Tongue (tissue), 2 donors: Measurements from ENCODE around the gene PNMA1. TPM values are rescaled to one million over a fixed set of nuclear protein-coding genes. Genes with fewer than 3 reads are reported as not detected.
A peak's percentile ranks its signal among the peaks of the same experiment; 100 is the strongest.

ENCODE experiments used
- DNase-seq: peaks from one replicate; pipeline ENCODE4 v3.0.0-alpha.2; 2015
- total RNA-seq: library from RNA; depleted of rRNA; stranded (reverse); fragments of >200 nt; gene quantifications from one replicate; pipeline ENCODE4 v1.2.3, GENCODE V29; 2014

Gene PNMA1
- total RNA-seq, 1 donor from 2014 or later: 20.9 TPM

DNA sequence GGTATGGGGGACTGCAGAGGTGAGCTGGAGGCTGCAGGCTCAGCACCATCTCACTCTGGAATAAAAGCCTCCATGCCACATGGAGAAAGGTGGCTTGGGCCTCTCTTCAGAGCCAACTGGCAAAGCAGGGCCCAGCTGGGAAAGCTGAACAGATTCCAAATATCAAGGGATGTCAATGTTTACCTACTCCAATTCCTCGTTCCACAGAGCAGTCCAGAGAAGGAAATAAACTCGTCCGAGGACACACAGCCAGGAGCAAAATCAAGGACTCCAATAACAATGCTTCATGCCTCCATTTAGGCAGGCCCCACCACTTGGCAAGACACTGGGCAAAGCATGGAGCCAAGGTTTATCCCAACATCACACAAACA, 36.3 kb upstream of the PNMA1 start:
- no peak for DNase-seq

DNA sequence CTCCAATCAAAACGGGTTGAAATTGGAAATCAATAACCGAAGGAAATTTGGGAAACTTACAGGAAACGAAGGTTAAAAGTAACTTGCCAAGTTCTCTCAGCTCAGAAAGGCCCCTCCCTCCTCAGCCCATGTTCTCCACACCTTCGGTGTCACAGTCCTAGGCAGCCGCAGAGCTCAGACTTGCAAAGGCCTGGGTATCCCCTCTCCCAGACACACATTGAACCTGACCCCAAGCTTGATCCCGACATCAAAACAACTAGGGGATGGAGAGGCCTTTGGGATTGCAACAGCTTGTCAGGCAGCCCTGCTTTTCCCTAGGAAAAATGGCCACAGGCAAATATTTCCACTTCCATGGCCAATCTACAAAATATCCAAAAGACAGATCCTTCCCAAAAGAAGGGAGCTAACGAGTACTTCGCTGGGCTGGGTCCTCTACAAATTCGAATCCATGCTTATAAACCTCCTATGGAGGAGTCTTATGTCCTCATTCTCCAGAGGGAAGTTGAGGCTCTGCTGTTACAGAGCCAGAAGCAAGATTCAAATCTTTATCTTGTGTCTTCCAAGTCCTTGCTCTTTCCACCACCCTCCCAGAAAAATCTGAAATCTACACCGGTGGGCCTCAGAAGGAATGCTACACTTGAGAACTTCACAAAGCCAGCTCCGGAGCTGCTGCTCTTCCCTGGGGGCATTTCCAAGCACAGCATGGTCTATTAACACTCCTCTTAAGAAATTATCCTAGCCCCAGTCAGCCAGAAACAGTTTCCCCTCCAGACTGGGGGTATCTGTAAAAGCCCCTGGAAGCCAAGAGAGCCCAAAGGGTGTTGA, 35.7 kb upstream of the PNMA1 start:
- no peak for DNase-seq

DNA sequence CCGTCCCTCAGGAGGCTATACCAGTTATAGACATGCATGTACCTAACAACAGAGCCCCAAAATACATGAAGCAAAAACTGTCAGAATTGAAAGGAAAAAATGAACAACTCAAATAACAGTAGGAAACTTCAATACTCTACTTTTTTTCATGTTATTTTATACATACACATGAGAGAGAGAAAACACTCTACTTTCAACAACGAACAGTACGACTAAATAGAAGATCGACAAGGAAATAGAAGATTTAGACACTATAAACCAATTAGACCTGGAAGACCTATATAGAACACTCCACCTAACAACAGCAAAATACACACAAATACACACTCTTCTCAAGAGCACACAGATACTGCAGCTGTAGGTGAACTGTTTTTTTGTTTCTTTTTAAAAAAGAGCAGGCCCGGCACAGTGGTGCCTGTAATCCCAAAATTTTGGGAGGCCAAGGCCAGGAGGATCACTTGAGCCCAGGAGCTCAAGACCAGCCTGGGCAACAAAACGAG, 34.7 kb upstream of the PNMA1 start:
- no peak for DNase-seq

DNA sequence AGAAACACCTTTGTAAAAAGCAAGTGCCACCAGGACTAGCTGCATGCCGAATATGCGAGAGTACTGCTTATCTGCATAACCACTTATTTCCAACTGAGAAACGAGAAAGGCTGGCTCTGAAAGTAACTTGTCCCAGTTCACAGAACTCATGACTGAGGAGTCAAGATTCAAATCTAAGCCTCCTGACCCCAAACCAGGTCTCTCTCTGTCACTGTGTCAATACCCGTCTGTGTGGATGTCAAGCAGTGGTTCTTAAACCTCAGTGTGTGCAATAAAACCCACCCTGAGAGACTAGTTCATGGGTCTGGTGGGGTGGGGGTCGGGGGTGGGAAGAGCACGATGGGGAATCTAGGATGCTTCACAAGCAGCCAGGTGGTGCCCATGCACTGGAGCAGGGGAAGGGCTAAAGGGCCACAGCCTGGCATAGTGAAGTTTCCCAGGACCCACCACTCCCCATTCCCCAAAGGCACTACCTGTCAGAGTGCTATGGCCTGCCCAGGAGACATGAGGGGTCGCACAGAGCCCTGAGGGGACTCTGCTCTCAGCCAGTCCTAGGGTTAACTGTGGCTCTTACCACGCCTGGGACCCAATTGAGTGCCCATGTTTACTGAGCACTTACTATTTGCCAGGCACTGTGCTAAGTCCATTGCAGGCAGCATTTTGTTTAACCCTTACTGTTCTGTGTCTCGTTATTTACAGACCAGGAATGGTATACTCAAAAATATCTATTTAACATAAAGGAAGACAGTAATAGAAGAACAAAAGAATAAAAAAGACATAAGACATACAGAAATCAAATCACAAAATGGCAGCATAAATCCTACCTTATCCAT, 33.4 kb upstream of the PNMA1 start:
- DNase-seq: no peak

DNA sequence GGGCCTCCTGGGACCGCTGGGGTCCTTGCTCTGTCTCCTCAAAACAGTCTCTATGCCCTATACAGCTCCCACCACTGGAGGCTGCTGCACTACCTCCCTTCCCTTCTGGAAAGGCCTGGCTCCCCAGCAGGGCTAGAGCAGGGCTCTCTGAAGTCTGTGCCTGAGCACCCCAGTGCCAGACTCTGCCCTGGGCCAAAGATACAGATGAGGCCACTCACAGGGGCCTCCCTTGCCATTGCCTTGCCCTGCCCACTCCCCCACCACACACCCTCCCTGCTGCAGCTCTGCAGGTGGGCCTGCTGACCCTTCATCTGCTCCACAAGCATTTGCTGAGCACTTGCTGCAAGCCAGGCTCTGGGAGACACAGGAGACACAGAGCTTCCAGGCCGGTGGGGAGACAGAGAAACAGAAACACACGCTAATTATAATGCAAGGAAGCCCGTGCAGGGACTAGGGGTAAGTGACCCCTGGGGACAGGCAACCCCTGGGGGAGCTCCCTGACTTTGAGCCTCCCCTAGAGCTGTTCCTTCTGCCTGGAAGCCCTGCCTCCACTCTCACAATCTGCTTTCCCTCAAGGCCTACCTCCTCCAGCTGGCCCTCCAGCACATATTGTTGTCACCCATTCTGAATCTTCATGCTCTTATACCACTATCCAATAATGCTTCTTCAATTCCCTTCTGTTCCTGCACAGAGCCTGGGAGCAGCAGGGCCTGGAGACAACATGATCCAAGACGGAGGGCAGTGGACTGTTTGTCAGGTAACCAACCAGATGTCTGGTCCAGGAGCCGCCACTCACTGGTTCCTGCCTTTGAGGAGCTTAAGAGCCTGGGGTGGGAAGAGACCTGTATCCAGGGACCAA, 32.6 kb upstream of the PNMA1 start:
- DNase-seq: no peak

DNA sequence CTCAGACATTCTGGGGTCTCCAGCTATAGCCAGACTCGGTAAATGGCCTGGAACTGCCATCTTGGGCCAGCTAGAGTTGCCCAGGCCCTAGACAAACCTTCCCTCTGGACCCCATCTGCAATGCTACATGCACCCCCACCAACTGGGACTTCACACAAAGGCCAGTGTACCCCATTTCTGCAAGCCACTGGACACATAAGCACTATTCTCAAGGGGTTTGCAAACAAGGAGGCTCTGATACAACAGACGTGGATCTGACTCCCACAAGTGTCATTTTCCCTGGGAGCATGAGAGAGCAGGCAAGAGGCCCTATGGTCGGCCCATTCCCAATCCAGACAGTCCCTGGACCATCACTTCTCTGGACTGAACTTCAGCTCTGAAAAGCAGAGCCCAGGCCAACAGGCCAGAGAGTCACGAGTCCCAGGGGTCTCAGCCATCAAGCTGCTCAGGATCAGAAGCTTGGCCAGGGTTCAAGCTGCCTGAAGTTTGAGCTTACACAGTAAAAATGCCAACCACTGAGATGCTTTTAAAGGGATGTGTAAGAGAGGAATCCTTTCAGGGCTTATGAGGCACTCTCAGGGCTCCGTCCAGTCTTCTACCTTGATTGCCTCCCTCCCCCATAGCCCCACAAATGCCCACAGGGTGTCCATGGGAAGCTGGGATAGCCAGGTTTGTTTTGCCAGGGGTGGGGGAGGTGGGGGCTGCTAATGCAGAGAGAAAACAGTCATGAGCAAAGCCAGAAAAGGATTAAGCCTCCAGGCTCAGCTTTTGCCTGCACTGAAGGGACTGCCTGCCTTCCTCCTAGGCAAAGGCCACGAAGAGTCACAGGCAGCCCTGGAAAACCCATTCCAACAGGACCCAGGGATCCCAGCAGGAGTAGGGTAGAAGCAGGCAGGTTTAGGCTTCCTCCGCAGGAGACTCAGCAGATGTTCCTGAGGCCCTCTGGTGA, 31.7 kb upstream of the PNMA1 start:
- no peak for DNase-seq

DNA sequence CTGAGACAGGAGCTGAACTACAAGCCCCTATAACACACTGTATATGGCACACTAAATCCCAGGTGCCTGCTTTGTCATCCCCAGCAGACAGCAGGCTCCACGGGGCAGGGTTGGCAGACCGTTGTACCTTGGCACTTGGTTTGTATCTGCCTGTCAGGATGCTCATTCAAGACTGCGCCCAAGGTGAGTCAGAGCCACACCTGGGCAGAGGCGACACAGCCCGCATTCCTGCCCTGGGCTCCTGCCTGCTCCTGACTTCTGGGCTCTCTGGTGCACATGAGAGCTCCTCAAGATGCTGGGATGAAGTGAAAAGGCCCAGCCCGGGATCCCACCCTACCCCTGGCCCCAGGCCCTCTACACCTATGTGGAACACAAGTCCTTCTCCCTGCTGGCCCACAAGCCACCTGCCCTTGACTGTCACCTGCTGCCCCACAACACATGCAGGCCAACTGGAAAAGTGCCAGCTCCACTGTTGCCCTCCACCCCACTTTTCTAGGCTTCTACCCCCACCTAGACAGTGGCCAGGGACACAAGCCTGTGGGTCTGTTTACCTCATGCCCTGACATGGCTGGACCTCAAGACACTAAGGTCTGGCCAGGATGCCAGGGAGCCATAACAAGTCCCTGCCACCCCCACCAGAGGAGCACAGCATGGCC, 30.8 kb upstream of the PNMA1 start:
- DNase-seq: no peak

DNA sequence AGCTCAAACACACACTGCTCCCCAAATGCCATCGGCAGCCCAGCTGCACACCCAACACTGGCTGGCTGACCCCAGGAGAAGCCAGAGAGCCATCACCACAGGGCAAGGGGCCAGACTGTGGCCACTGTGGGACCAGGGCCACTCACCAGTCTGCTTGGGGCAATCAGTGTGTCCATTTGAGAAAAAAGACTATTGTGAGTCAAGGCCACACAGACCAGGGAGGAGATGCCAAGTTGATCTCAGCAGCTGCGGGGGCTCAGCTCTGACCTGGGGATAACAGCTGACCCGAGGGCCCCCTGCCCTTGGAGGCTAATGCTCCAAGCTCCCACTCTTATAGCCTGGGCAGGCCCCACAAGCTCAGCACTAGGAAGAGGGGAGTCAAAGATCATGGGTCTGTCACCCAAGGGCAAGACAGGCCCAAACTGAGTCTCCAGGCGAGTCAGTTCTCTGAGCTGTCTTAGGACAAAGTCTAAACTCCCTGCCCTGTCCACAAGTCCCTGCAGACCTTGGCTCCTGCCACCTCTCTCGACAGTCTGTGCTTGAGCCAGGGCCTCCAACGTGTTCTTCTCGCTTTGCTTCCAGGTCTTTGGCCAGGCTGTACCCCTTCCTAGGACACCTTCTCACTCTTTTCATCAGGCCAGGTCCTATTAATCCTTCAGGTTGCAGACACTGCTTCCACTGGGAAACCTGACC, 30.1 kb upstream of the PNMA1 start:
- no peak for DNase-seq

DNA sequence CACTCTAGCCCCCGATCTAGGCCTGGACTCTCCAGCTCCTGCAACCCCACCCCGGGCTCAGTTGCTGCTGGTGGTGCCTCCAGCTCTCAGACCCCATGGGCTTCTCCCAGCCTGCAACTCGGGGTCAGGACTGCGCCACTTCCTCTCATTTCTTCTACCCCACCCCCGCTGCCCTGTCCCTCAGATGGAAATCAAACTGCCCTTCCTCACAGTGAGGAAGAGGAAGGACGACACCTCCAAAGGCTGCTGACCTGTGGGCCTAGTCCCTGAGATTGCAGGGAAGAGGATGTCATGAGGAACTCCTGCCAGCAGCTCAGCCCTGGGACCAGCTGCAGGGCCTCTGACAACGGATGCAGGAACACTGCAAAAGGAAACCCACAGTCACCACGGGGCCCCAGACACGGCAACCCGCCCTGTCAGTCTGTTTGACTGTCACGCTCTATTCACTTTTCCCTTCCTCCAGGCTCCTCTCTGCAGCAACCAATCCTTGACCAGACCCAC, 29.3 kb upstream of the PNMA1 start:
- peak; percentile 62 for DNase-seq

DNA sequence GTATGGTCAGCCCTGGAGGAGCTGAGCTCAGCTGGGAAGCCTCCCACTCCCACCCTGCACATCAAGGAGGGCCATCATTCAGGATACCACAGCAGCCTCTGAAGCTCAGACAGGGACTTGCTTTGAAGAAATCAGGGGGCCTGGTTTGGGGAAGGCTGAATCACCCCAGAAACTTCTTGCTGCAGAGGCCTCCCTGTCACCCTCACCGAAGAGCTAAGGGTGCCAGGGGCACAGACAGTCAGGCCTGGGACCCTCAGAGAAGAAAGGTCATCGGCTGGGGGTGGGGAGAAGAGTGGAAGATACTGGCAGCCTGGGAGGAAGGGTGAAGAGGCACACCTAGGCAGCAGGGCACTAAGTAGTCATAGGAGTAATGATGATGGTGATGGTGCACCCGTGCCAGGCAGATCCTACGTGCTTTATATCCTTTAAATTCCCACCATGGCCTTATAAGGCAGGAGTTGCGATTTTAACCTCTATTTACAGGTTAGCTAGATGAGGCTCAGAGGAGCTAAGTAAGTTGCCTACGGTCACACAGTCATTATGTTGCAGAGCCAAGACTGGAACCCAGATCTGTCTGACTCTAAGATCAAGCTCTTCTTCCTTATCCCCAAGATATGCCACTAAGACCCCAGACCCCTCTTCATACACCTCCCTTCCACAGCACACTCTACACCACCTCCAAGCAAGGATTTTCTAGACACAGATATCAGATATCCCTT, 28.5 kb upstream of the PNMA1 start:
- DNase-seq: no peak

DNA sequence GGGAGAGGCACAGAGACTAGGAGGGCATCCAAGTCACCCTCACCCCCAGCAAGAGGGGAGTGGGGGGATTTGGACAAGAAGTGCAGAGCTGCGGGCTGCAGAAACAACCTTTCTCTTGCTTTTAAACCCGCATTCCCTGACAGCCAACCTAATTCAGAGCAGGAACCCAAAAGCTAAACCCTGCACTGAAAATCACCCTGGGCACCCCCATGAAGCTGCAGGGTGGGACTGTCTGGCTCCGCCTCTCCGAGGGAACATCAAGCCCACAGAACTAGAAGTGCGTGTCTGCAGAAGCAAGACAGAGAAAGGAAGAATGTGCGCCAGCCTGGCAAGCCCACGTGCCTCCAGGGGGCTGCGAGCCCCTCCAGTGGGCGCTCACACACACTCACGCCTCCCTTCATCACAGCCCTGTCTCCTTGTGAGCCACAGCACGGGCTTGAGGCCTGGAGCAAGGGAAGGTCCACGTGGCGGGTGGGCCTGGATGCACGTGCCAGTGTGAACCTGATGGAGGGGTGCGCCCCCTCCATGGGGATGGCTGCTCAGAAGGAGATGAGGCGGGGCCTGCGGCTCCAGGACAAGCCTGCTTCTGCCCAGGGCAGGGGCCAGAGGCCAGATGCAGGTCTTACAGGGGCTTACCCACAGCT, 27.8 kb upstream of the PNMA1 start:
- DNase-seq: no peak

DNA sequence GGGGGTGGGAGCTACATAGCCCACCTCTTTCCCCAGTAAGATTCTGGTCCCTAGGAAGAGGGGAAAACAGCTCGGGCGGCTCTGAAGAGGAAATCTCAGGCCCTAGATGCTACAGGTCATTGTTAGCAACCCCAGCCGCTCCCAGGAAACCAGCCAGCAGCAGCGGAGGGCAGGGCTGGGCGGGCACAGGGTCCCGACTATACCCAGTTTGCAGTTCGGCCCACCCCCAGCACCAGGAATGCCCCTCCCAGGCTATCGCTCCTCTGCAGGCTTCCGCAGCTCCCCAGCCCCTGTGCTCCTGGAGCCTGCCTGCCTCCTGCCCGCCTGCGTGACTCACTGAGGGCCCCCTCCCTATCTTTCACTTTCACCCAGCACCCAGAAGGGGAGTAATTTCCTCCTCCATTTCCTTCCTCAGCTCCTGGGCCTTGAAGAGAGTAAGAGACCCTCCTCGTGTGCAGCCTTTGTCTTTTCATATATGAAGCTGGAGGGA, 27.2 kb upstream of the PNMA1 start:
- DNase-seq: peak; percentile 66

DNA sequence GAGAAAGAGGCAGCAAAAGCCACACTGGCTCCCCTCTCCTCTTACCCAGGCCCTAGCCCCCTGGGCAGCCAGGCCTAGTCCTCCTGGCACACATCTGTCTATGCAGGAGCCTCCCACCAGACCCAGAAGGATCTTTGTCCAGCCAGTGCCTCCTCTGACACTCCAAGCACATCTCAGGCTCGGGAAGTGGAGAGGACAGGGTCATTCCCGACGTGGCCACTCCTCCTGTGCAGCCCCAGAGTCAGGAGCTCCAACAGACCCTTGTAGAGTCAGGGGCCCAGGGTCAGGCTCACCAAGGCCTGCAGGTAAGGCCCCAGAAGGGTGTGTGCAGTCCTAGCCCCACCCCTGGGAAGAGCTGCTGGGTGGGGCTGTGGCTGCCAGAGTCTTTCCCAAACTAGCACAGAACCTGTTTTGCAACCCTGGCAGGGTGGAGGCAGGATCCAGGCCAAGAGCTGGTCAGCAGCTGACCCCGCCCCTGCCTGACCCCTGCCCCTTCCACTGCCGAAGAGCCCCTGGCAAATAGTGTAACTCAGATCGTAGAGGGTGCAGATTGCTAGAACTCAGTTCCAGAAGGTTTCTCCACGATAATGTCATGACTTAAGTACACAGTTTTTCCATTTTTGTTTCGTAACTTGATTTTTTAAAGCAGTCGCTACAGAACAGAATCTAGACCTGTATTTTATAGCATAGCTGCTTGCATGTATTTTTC, 26.6 kb upstream of the PNMA1 start:
- DNase-seq: no peak

DNA sequence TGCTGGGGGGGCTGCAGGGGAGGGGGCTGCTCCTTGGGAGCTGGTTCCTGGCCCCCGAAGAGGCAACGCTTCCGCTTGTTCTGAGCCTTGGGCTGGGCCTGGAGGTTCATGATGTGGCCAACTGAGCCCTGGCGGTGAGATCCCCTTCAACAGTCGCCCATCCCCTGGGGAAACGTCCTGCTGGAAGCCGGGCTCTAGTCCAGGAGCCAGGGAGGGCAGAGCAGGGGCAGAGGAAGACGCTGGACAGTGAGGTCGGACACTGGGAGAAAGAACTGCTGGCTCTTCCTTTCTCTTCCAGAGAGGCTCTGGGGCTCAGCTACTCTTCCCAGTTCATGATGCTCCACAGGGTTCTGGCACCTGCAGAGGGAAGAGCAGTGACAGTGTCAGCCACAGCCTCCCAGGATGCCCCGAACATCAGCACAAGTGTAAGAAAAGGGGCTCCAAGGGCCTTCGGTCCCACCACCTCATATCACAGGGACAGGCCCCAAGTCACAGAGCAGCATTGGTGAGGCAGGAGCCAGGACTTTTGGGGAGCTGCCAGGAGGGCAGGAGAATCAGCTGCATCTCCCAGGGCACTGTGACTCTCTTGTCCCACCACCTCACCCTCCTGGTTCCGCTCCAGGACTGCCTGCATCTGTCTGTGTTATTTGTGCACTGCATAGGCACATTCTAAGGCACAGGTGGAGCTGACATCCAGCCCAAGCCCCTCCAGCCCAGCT, 25.9 kb upstream of the PNMA1 start:
- no peak for DNase-seq

DNA sequence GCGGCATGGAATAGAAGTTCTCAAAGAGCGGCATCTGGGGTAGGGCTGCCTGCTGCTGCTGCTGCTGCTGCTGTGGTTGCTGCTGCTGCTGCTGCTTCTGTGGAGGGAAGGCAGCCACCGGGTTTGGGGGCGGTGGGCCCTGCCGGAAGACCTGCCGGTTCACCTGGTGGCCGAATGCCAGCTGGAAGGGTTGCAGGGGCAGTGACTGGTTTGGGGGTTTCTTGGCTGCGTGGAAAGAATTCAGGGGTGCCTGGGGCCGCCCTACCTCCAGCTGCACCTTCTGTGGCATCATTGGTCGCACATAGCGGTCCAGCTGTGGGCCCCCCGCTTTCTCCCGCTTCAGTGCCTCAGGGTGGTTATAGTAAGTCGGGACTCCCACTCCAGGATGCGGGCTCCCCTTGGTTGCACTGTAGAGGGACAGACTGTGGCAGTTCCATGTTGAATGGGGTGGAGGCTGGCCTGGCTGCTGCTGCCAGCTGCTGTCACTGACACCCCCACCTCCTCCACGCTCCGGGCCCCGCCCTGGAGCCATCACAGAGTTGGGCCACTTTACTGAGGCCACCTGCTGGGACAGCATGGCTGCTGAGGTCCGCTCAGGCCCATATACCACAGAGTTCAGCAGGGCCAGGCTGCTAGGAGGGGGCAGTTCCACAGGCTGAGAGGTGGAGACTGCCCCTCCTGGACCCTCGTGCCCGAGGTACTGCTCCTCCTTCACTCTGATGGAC, 25.2 kb upstream of the PNMA1 start:
- no peak for DNase-seq

DNA sequence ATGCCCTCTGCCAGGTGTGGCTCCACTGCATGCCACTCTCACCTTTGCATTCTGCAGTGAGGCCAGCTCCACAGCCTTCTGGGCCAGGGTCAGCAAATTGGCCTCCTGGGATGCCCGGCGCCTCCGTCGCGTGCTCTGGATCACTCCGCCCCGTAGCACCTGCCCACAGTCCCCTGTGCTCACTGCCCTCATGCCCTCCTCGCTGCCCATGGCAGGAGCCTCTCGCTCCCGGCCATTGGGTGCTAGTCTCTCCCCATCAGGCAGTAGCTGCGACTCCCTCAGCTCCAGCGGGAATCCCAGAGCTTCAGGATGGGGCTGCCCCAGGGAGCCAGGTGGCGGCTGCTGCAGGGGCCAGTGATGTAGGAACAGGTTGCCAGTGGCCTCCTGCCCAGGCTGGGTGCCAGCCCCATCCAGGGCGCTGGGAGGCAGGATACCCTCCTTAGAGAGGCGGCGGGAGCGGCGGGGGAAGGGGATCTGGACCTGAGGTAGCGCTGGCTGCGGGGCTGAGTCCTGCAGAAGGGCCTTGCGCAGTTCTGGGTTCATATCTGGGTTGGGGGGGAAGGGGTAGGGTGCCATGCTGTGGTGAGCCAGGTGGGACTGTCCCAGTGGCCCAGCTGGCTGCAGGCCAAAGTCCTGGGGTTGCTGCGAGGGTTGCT, 24.5 kb upstream of the PNMA1 start:
- no peak for DNase-seq
